ENCODE measurements around the gene CTIF. TPM values are rescaled to one million over a fixed set of nuclear protein-coding genes. Genes with fewer than 3 reads are reported as not detected.

Gene CTIF
- total RNA-seq, 6 donors from 2014 or later: 32.1 to 62.4 (median 47.8) TPM

DNA sequence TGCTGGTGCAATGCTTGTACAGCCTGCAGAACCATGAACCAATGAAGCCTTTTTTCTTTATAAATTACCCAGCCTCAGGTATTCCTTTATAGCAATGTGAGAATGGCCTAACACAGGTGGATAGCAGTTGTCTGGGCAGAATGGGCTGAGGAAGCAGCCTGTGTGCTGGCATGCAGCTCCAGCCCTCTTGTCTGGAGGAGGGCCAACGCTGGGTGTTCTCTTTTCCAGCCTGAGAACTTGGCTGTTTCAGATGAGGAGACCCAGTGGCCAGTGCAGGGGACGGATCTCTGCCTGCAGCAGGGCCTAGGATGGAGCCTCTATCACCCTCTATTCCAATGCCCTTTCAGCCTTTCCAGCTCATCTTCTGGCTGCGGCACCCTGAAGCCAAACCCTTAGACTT lies 58.8 kb downstream of the CTIF start:
- ATAC-seq (ENCODE audit: low FRiP score in 2 of 2) (no peak), DNase-seq (no peak)
- Histone ChIP-seq H3K9me3 (no peaks in the 10 kb centered on the region), H3K27me3 (no peaks in the 10 kb centered on the region), H3K27ac (no peak overlapping the region), H3K4me1 (no peaks in the 10 kb centered on the region), H3K4me3 (no peak overlapping the region), H3K36me3 (peaks cover 0 to 4% (median 0%) of the 10 kb centered on the region in 4 donors)
- WGBS, 2 donors: 91 to 100% methylated on average over 1 to 3 of the region's 3 CpGs
- TF ChIP-seq POLR2AphosphoS5 (IDR thresholded peaks at IDR 0.05): no peak
- no peak for TF ChIP-seq EP300 (IDR thresholded peaks at IDR 0.05)

DNA sequence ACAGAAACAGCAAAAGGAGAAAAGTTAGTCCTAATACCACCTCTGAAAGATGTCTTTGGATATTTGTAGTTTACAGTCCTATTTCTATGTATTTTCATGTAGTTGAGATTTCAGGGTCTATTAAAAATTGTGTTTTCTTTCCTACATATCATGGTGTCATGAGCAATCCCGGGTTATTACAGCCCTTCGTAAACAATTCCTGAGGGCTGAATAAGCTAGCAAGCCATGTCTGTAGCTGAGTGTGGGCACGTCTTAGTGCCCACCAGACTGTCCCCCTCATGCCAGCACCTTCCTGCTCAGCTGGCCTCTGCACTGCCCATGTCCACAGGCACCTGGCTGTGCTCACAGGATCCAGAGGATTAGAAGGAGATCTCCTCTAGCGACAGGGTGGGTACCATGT lies 60.6 kb downstream of the CTIF start:
- ATAC-seq (ENCODE audit: low FRiP score in 2 of 2) (no peak), DNase-seq (no peak)
- no peaks in the 10 kb centered on the region for H3K27me3 ChIP-seq
- H3K4me3 ChIP-seq: no peak overlapping the region
- no peak for TF ChIP-seq POLR2AphosphoS5 (IDR thresholded peaks at IDR 0.05)
- TF ChIP-seq, protein P1, sequence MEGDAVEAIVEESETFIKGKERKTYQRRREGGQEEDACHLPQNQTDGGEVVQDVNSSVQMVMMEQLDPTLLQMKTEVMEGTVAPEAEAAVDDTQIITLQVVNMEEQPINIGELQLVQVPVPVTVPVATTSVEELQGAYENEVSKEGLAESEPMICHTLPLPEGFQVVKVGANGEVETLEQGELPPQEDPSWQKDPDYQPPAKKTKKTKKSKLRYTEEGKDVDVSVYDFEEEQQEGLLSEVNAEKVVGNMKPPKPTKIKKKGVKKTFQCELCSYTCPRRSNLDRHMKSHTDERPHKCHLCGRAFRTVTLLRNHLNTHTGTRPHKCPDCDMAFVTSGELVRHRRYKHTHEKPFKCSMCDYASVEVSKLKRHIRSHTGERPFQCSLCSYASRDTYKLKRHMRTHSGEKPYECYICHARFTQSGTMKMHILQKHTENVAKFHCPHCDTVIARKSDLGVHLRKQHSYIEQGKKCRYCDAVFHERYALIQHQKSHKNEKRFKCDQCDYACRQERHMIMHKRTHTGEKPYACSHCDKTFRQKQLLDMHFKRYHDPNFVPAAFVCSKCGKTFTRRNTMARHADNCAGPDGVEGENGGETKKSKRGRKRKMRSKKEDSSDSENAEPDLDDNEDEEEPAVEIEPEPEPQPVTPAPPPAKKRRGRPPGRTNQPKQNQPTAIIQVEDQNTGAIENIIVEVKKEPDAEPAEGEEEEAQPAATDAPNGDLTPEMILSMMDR (IDR thresholded peaks at IDR 0.05): no peak
- TF ChIP-seq EP300 (IDR thresholded peaks at IDR 0.05): no peak
- TF ChIP-seq POLR2A (IDR thresholded peaks at IDR 0.05): no peak
- H3K4me1 ChIP-seq: no peaks in the 10 kb centered on the region
- H3K36me3 ChIP-seq: peaks cover 0 to 4% (median 0%) of the 10 kb centered on the region in 4 donors
- no peaks in the 10 kb centered on the region for H3K9me3 ChIP-seq
- no peak overlapping the region for H3K27ac ChIP-seq
- WGBS, 2 donors: 83 to 89% methylated on average over 4 of the region's 4 CpGs

DNA sequence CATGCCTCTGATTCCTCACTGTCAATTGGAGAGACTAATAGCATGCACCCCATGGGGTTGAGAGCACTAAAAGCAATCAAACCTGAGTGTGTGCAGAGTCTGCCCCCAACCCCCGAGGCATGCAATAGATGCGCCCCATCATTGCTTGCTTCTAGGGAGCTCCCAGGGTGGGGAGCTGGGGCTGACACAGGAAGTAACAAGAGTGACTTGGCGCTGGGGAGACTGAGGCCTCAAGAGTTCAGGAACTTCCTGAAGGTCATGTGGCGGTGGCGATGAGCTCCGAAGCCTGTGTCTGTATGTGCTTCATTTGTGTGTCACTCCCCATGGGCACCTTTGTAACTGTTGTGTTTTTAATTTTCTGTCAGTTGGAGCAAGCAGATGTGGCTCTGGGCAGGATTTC lies 61.2 kb downstream of the CTIF start:
- TF ChIP-seq EP300 (IDR thresholded peaks at IDR 0.05) (no peak), POLR2AphosphoS5 (IDR thresholded peaks at IDR 0.05) (no peak), POLR2A (IDR thresholded peaks at IDR 0.05) (no peak)
- TF ChIP-seq, protein P1 (IDR thresholded peaks at IDR 0.05): no peak
- no peaks in the 10 kb centered on the region for H3K27me3 ChIP-seq
- no peak overlapping the region for H3K27ac ChIP-seq
- H3K4me1 ChIP-seq: no peaks in the 10 kb centered on the region
- no peak overlapping the region for H3K4me3 ChIP-seq
- peaks cover 0 to 4% (median 0%) of the 10 kb centered on the region in 4 donors for H3K36me3 ChIP-seq
- ATAC-seq (ENCODE audit: low FRiP score in 2 of 2): no peak
- 79 to 91% methylated on average over 6 of the region's 6 CpGs for WGBS, 2 donors
- H3K9me3 ChIP-seq: no peaks in the 10 kb centered on the region
- no peak for DNase-seq

DNA sequence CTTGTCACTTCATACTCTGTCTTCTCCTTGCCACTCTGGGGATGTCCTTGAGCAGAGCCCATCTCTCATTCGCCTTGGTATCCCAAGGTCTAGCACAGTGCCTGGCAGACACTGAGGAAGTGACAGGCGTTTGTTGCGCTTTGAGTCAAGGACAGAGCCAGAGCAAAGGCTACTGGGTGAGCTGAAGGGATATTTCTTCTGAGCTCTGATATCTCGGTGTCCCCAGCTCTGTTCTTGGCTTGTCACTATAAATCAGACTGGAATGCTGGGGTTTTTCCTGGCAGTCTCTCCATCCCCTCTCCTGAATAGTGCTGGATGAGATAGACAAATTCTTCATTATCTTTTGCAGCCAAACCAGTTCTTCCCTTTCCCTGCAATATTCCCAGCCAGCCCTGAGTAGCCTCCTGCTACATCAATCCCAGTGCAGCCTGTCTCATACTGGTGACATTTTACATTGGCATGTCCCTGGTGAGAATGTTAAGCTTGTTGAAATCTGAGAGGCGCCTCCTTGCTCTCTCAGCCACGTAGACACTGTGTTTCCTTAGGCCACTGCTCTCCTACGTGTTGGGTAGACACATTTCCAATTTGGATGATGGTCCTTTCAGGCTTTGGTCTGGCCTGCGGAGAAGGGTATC lies 61.7 kb downstream of the CTIF start:
- Histone ChIP-seq H3K4me3 (no peak overlapping the region), H3K4me1 (no peaks in the 10 kb centered on the region), H3K27me3 (no peaks in the 10 kb centered on the region), H3K36me3 (peaks cover 0 to under 1% (median 0%) of the 10 kb centered on the region in 4 donors), H3K27ac (no peak overlapping the region), H3K9me3 (no peaks in the 10 kb centered on the region)
- WGBS, 2 donors: 81 to 92% methylated on average over 8 of the region's 8 CpGs
- ATAC-seq (ENCODE audit: low FRiP score in 2 of 2): no peak
- TF ChIP-seq, protein P1 (IDR thresholded peaks at IDR 0.05): no peak
- TF ChIP-seq EP300 (IDR thresholded peaks at IDR 0.05): no peak
- no peak for TF ChIP-seq POLR2A (IDR thresholded peaks at IDR 0.05)
- TF ChIP-seq POLR2AphosphoS5 (IDR thresholded peaks at IDR 0.05): no peak
- no peak for DNase-seq

DNA sequence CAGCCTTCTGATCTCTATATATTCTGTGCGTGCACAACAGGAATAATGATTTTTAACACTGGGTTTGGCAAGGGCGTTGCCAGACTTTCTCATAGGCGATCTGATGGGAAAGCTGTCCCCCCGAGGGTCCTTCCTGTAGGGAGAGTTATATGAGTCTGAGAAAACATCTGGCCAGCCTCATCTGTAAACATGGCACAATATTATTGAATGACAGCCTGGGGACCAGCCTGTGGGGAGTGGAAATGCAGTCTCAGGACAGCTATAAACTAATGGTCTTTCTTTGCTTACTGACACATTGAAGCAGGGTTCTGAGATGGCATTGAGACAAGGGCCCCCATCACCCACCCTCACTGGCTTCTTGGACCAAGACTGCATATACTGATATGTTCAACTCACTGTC lies 62.5 kb downstream of the CTIF start:
- TF ChIP-seq EP300 (IDR thresholded peaks at IDR 0.05) (no peak), POLR2A (IDR thresholded peaks at IDR 0.05) (no peak), POLR2AphosphoS5 (IDR thresholded peaks at IDR 0.05) (no peak)
- TF ChIP-seq, protein P1 (IDR thresholded peaks at IDR 0.05): no peak

More for the DNA sequence above, 62.5 kb downstream of the CTIF start:
- no peaks in the 10 kb centered on the region for H3K27me3 ChIP-seq
- no peak overlapping the region for H3K4me3 ChIP-seq
- H3K36me3 ChIP-seq: no peaks in the 10 kb centered on the region
- H3K4me1 ChIP-seq: no peaks in the 10 kb centered on the region
- ATAC-seq (ENCODE audit: low FRiP score in 2 of 2) (no peak), DNase-seq (no peak)
- H3K9me3 ChIP-seq: no peaks in the 10 kb centered on the region
- H3K27ac ChIP-seq: no peak overlapping the region
- 86 to 88% methylated on average over 4 of the region's 4 CpGs for WGBS, 2 donors
